Ovary (tissue), 3 donors: ENCODE measurements around the gene DYNC2LI1.

Experiments used
- EP300 ChIP-seq: sonication (generic); formaldehyde crosslinking; IDR thresholded peaks from one replicate; pipeline ENCODE4 v1.6.1; 2017; ENCODE audit warnings: antibody characterized with exemption
- POLR2A ChIP-seq: fragments of 450-650 bp; IDR thresholded peaks from one replicate; pipeline ENCODE4 v1.6.1; 2017; ENCODE audit warnings: antibody characterized with exemption, mild to moderate bottlenecking, moderate library complexity
- TF ChIP-seq, protein P1 (sequence below), 3 donors: fragments of 450-650 bp in 2 of 3; fragments of 200-600 bp in 1 of 3; IDR thresholded peaks; one replicate each; pipeline versions ENCODE4 v1.5.1 to v1.8.0; 2016 to 2022; ENCODE audit warnings: antibody characterized with exemption in 3 of 3, mild to moderate bottlenecking in 1 of 3
- donor health status: DM: no; HTN: no; CAD: no.

DNA sequence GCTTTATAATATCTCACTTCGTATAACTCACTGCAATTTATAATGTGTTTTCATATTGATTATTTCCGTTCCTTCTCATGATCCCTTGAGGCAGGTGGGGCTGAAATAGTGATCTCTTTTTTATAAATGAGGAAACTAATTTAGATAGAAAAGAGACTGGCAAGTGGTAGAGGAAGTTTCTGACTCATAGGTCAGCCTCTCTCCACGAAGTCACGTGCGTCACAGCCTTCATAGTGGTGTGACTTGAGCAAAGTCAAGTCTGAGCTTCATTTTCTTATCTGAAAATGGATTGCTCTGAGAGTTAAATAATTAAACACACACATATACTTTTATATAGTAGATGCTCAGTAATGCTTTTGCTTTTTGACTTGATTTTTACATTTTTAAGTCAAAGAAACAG is 44.9 kb downstream of the DYNC2LI1 start:
- TF ChIP-seq, protein P1, sequence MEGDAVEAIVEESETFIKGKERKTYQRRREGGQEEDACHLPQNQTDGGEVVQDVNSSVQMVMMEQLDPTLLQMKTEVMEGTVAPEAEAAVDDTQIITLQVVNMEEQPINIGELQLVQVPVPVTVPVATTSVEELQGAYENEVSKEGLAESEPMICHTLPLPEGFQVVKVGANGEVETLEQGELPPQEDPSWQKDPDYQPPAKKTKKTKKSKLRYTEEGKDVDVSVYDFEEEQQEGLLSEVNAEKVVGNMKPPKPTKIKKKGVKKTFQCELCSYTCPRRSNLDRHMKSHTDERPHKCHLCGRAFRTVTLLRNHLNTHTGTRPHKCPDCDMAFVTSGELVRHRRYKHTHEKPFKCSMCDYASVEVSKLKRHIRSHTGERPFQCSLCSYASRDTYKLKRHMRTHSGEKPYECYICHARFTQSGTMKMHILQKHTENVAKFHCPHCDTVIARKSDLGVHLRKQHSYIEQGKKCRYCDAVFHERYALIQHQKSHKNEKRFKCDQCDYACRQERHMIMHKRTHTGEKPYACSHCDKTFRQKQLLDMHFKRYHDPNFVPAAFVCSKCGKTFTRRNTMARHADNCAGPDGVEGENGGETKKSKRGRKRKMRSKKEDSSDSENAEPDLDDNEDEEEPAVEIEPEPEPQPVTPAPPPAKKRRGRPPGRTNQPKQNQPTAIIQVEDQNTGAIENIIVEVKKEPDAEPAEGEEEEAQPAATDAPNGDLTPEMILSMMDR (IDR thresholded peaks at IDR 0.05): no peak
- TF ChIP-seq POLR2A (no peak), EP300 (no peak)
